HPDE6-E6E7 (cell line): ENCODE data around the gene SHOC2.
"Not testable (repeated sequence)": the region's sequence is repeated elsewhere in the genome, so short reads cannot be mapped to it uniquely, and the experiment has no call there.

Experiments
- DNase-seq: peaks from one replicate; pipeline ENCODE4 v3.0.0; 2011; ENCODE audit warnings: missing footprints; ENCODE audit errors: extremely low spot score

Gene SHOC2

DNA sequence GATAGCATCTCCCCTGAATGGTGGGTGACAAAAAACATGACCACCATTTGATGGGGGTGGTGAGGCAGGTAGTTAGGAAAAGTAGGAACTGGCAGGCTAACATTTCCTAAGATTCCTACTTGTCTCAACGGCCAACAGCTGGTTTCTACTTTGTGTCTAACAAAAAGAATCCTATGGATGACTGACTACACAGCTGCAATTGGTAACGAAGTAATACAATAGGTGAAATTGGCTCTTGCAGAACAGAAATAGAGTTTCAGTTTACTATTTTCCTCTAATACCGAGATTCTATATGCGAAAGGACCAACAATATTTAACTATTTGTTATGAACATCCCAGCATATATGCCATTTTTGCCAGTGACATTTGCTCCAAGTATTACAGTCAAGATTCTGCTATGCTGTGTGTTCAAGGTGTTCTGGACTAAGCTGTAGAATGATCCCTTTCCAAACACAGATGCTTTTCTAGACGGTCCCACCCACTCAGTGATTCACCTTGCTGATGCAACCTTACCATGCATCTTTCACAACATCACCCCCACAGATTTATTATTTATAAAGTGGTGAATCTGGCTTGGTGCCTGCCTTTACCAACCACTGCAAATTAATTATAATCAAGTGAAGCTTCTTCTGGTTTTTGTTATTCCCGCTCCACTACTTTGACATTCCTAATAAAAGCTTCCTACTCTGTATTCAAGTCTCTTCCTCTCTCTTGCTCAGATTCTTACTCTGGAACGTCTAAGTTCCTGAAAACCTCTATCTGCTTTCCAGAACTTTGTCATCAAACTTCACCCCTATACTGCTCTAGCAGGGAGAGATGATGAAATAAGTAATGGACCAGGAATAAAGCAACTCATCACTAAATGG is 17.2 kb upstream of the SHOC2 start:
- DNase-seq: peak; percentile 64

DNA sequence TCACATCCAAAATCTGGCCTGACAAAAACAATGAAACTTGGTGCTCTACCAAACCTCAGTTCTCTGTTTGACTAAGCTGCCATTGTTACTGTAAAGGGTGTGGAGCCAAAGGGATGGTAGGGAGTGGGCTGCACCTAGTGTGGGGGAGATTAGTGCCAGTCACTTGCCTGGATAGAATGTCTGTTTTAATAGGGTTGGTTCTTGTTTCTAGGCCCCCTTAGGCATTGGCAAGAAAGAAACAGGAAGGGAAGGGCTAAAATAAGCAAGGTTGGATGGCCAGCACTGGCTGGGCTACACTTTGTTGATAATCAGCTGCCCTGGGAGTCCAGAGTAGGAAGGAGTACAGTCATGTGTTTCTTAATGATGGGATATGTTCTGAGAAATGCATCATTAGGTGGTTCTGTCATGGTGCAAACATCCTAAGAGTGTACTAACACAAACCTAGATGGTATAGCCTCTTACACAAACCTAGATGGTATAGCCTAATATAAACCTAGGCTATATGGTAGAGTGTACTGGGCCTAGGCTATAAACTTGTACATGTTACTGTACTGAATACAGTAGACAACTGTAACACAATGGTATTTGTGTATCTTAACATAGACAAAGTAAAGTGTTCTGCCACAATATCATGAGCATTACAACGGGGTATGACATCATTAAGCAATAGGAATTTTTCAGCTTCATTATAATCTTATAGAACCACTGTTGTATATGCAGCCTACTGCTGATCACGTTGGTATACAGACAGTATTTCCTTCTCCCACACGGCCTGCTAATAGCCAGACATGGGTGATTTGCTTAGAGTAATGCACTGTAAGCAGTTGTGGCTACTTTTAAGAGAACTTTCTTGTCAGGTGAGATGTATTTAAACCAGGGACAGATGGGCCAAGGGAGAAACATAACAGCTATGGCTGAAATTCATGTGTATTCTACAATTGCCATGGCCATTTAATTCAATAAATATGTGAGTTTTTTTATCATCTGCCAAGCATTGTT is 15.8 kb upstream of the SHOC2 start:
- DNase-seq: no peak

DNA sequence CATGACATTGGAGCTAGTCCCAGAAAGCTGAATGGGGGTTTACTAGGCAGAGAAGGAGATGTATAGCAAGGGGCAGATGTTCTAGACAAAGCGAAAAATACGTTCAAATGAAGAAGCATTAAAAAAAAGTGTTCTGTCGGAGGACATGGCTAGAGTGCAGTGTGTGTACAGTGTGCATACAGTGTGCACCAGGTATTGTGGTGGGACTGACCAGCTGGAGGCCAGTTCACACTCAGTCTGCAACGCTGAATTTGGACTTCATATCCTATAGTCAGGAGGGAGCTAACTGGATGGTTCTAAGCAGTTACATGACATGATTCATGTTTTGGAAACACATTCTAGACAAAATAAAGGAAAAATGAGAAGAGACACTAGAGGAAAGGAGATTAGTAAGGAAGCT is 9.3 kb upstream of the SHOC2 start:
- DNase-seq: no peak

DNA sequence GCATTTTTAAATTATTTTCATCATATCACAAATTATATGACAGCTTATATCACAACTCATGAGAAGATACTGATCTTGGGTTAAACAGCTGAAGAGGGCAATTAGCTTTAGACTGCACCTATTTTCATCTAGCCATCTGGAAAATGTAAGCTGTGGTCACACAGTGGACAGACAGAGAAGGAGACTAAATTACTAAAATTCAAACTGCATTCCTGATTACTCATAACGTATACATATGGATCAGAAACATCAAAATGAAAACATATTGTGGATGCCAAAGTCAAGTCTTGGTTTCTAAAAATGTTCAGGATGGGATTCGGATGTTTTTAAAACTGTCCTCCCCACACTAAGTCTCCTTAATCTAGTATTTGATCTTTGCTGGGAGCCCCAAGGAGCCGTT is 7.0 kb upstream of the SHOC2 start:
- no peak for DNase-seq

DNA sequence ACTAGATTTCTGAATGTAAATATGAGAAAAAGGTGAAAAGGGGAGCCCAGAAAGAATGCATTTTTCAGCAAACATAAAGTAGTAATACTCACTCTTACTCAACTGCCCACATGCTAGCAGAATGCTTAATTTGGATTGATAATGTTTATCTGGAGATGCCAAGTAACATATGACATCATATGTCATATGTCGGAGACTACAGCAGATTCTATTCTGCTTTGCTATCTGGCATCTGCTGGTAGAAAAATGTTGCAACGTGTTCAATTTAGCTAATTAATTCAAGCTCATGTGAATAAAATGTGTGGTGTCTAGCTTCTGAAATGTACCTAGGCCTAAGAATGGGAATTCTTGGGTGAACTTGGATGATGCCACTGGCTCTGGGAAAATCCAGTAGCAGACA is 5.0 kb upstream of the SHOC2 start:
- DNase-seq: no peak

DNA sequence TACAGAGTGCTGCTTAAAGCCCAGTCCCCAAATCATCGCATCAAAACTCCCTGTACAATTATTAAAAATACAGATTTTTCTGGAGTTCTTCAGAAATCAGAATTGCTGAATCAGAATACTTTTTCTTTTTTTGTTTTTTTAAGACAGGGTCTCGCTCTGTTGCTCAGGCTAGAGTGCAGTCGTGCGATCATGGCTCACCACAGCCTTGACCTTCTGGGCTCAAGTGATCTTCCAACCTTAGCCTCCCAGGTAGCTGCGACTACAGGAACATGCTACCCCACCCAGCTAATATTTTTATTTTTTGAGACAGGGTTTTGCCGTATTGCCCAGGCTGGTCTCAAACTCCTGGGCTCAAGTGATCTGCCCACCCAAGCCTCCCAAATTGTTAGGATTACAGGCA is 4.4 kb upstream of the SHOC2 start:
- no peak for DNase-seq

DNA sequence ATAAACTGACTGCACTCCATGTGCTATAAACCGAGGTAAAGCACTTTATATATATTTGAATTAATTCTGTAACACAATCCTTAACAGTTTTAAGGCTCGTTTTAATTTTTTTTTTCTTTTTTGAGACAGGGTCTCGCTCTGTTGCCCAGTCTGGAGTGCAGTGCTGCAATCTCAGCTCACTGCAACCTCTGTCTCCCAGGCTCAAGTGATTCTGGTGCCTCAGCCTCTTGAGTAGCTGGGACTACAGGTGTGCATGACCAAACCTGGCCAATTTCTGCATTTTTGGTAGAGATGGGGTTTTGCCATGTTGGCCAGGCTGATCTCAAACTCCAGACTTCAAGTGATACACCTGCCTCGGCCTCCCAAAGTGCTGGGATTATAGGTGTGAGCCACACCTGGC is 3.8 kb upstream of the SHOC2 start:
- DNase-seq: not testable (repeated sequence)

DNA sequence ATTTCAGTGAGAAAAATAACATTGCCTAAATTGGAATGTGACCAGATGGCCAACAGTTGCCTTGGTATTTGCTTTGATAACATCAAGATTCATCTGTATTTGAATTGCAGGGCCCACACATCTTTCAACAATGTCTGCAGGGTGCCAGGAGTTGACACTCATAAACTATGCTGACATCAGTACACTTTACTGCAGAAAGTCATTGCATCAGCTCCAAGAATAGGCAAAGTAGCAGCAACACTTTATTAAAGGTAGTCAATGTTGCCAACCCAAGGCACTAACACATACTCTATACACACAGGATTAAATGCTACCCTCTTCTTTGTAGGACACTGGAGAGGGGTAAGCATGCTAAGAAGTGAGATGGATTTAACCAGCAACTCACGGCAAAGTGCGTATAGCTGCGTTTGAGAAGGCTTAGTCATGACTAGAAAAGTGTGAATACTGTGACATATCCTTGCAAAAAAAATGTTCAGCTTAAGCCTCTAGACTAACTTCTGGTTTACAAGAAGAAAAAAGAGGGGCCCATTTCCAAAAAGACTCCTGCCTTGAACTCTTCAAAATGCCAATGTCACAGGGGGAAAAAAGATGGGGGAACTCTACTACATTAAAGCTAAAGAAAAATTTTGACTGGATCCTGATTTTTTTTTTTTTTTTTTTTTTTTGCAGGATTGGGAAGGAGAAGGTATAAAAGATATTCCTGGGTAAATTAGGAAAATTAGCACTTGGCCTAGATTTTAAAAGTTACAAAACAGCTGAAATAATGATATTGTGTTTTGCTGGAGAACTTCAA is 2.7 kb upstream of the SHOC2 start:
- DNase-seq: no peak

DNA sequence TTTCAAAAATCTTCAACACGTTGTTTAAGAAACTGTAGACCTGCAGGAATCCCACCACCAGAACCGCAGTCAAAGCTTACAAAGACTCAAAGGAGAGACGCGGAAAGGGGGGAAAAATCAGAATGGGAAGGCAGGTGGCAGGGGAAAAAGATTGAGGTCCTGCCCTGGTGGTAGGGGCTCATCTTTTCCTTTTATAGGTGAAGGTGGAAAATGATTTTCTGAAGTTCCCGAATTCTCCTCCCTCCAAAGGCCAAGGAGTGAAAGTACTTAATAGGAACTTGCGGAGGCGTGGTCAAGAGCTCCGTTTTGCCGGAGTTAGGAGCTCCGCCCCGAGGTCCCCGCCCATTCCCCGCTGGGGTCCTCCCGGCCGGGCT is 1.1 kb upstream of the SHOC2 start:
- DNase-seq: peak; percentile 89

DNA sequence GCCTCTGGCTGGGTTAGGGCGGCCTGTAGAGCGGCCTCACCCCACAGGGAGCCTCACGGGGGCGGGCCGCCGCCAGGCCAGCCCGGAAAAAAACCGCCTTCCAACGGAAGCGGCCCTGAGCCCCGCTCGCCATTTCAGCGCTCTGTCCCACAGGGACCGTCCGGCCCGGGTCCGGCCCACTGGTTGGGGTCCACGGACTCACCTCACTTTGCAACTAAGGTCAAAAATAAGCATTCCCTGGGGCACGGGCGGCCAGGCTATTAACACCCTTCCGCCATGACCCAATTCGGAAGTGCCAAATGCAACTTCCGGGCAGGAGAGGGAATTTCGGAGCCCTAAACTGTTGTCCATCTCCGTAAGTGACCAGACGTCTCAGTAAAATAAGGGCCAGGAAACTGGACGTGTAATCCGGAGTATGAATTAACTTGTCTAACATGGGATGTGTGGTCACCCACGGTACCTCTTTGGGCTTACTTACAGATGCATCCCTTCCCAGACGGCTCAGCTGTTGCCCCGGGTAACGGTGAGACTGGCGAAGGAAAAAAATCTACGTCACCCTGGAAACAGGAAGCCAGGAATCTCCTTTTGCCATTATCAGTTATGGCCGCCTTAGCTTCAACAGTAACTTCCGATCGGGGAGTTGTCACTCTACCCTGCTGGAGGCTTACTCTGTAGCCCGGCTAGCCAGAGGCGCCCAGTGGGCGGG is 608 bp upstream of the SHOC2 start, which contains the start of gene BBIP1:
Gene BBIP1 (minus strand): TSS at position 538 of the 706 bp plus-strand sequence. CDS start 1,023 bp downstream, outside the sequence.
- DNase-seq: peak; percentile 89

DNA sequence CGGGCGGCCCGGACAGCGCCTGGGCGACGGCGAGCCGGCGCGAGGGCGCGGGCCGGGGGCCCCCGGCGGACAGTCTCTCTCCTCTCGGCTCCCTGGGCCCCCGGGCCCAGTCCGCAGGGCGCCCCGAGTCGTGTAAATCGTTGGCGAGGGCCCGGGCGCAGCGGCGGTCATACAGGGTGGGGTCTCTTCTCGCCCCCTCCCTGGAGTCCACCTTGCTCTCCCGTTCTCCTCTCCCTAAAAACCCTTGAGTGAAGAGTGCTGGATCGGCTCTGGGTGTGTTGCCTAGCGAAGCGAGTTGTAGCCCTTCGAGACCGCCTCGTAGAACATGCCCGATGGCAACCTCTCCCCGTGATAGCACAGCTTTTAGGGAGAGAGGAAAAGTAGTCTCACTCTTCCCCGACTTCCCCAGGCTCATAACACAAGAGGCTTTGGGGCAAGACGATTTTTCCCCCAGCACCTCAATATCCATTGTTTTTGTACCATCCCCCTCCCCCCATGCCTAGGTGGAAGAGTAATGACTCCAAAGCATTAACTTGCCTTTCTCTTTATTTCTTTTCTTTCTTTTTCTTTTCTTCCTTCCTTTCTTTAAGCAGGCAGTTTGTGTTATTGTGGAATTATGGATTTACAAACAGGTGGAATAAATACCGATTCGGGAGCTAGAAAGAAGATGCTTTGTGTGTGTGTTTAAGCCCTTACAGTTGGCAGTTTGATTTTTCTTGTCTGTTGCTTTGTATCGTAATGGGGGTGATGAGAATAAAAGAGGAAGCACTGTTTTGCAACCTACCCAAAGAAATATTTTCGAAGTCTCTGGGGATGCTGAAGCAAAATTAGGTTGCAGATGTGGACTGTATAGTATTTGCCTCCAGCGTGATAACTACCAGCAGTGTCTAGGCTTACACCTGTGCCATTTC is 822 bp downstream of the SHOC2 start:
- DNase-seq: no peak

DNA sequence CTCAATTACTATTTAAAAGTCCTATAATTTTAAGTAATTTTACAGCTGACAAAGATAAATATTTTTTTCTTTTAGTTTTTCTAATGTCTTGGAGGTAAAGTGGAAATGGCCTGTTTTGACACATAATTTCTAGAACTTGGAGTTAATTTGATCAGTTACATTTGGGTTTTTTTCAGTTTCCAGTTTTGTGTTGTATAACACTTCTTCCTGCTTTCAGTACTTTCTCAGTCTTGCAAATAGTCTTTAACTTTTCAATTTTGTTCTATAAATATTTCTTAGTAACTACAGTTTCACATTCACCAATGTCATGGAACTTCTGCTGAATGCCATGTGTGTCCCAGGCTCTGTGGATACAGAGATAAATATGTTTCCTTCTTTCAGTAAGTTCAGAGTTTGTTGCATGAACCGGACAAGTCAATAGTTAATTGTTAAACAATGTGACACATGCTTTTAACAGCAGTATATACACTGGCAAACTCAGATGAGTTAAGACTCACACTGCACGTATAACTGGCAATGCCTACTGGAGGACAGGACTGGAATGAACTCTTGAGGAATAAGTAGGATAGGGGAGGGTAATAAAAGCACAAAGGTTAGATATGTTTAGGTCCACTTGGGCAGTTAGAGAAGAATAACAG is 4.6 kb downstream of the SHOC2 start:
- DNase-seq: no peak

DNA sequence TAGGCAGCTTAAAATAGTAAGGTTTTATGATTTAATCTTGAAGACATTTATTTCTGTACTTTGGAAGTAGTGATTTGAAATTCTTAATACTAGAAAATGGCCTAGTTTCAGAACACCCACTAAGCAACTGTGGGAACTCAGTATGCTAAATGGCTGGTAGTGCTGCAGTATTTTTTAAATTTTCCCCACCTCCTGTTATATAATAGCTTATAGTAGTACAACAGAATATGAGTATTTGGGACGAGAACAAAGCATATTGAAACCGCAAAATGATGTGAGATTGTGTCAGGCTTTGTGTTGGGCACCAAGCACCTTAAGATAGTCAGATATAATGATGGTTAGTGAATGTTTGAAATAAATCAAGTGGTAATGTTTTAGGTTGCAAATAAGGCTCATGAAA is 8.1 kb downstream of the SHOC2 start:
- no peak for DNase-seq

DNA sequence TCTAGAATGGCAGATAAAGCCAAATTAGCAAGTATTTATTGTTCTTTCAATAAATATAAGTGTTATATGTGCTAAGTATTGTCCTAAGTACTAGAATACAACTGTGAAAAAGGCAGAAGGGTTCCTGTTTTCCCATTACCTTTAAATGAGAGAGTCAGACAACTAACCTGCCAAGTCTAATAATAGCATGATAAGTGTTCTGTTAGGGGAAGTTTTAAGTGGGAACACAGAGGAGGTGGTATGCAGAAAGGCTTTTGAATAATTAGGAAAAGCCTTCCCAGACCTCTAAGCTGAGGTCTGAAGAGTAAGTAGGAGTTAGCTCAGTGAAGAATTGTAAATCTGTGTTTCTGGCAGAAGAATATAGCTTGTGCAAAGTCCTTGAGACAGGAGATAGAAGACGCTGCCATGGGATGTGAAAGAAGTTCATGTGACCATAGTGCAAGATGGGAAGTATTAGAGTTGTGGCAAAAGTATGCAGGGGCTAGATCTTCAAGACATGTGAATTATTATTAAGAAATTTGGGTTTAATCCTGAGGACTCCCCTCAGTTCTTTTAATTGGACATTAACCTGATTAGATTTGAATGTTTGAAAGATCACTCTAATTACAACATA is 12.5 kb downstream of the SHOC2 start:
- no peak for DNase-seq

DNA sequence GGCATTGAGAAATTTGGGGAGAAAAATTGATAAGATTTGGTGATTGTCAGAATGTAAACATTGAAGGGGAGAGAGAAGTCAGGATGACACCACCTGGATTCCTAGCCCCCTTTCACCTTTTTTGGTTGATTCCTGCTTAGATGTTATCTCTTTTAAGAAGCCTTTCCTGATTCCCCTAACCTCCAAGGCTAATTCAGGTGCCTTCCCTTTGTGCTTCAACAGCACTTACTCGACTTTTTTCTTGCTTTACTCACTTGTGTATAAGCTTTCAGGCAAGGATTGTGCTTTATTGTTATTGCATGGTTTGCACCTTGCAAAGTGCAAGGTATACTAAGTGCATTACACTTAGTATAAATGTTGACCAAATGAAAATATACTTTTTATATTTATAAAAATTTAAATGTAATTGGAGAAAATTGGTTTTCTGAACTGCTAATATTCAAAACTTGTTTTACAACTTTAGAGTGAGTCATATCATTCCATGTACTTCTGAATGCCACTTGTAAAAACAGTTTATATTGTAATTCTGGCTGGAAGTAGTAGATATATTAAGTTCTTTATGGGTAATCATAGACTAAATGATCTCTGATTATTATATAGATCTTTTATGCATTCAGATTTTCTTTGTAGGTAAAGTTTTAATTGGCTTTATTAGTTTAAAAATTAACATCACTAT is 13.2 kb downstream of the SHOC2 start:
- no peak for DNase-seq

DNA sequence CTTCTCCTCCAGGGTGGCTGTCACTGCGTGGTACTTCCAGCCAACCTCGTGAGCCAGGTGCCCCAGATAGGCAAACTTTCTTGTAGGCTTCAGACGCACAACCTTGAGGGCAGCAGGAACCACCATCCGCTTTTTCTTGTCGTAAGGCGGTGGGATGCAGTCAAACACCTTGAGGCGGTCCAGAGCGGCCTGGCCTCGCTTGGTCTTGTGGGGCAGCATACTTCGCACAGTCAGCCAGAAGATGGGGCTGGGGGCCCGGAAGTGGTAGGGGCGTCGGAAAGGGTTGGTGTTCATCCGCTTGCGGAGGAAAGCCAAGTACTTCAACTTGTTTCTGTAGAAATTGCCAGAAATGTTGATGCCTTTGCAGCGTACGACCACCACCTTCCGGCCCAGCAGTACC is 17.4 kb downstream of the SHOC2 start:
- no peak for DNase-seq

DNA sequence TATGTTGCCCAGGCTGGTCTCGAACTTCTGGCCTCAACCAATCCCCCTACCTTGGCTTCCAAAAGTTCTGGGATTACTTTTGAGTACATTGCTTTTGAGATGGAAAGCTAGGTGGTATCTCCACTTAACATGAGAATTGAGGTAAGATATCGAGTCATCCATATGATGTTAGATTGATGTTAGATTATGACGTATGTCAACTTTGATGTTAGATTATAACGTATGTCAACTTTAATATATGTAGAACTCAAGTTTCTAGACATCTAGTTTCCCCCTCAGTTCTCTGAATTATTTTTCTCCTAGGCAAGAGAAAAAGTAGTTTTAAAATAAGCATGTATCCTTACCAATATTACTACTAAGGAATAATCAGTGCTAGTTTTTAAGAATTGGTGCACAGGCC is 20.0 kb downstream of the SHOC2 start:
- no peak for DNase-seq

DNA sequence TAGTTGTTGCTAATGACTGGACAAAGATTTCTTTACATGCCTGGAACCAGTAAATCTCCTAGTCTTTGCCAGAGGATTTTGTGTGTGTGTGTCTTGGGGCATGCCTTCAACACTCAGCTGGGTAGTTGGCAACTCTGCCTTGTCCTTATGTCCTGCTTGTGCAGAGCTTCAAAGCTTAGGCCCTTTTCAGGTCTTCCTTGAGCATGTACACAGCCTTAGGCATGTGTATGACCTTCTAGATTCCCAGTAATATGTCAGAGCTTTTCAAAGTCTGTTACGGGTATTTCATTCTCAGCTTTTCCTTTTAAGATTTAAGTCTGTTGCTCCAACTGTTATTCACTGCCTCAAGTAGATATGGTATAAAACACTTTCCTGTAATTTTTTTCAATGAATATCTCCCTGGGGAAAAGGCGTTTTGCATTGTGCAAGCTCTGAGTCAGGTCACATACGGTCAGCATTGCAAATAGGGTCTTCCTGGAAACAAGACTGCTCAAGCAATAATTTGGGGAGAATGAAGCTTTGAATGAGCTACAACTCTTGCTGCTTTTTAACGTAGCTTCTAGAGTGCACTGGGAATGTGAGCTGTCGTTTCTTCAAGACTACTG is 25.5 kb downstream of the SHOC2 start:
- no peak for DNase-seq
